Medulla oblongata (tissue), 1 donor: ENCODE measurements around the gene STRIP2.
"Not testable (repeated sequence)": the region's sequence is repeated elsewhere in the genome, so short reads cannot be mapped to it uniquely, and the experiment has no call there.

ENCODE experiments used
- DNase-seq: peaks from one replicate; pipeline ENCODE4 v3.0.0-alpha.2; 2015; ENCODE audit errors: extremely low spot score

Gene STRIP2, protein sequence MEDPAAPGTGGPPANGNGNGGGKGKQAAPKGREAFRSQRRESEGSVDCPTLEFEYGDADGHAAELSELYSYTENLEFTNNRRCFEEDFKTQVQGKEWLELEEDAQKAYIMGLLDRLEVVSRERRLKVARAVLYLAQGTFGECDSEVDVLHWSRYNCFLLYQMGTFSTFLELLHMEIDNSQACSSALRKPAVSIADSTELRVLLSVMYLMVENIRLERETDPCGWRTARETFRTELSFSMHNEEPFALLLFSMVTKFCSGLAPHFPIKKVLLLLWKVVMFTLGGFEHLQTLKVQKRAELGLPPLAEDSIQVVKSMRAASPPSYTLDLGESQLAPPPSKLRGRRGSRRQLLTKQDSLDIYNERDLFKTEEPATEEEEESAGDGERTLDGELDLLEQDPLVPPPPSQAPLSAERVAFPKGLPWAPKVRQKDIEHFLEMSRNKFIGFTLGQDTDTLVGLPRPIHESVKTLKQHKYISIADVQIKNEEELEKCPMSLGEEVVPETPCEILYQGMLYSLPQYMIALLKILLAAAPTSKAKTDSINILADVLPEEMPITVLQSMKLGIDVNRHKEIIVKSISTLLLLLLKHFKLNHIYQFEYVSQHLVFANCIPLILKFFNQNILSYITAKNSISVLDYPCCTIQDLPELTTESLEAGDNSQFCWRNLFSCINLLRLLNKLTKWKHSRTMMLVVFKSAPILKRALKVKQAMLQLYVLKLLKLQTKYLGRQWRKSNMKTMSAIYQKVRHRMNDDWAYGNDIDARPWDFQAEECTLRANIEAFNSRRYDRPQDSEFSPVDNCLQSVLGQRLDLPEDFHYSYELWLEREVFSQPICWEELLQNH

DNA sequence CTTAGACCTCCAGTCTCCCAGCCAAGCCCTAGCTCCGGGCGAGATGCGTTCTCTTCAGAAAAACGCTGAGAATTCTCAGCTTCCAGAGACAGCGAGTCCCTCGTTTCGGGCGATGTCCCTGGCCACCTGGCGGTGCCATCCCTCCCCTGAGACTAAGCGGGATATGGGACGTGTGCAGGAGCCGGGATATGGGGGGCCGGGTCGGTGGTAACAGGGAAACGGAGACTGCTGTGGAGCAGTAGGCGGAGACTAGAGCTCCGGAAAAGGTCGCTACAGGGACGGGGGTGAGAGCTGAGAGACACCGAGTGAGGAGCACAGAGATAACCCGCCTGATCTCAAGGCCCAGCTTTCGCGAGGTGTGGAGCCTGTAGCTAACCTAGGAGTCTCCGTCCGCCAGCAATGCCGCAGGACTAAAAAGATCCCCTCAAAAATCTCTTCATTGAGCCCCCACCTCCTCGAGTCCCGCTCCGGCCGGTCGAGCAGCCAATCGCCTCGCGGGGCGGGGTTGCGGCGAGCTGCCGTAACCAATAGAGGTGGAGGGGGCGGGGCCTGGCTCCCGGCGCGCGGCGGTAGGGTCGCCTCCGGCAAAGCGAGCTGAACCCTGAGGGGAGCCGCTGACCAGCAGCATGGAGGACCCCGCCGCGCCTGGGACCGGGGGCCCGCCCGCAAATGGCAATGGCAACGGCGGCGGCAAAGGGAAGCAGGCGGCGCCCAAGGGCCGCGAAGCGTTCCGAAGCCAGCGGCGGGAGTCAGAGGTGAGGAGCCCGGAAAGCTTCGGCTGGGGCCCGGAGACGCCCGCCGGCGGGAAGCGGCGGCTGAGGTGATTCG, at the start of gene STRIP2:
TSS of gene STRIP2 (plus strand) at position 586 of the 828 bp plus-strand sequence. CDS start at position 627, 41 bp downstream.
- DNase-seq, result peak; percentile 93

DNA sequence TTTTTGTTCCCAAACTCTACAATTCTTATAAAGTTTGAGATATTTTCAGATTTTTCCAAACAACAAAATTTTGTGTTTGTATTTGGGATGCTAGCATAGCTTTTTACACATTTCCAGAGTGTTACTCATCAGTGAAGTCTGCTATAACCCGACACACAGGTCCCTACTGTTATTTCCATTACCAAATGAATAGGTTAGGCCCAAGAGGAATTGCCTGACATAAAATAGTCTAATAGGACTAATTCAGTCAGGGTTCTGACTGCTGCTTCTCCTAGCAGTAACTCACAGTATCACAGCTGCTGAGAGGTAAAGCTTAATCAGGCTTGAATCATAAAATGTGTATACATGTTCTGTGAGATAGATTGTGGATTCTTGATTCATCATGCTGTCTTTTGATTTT, 49.1 kb upstream of the STRIP2 start:
- DNase-seq, result no peak

DNA sequence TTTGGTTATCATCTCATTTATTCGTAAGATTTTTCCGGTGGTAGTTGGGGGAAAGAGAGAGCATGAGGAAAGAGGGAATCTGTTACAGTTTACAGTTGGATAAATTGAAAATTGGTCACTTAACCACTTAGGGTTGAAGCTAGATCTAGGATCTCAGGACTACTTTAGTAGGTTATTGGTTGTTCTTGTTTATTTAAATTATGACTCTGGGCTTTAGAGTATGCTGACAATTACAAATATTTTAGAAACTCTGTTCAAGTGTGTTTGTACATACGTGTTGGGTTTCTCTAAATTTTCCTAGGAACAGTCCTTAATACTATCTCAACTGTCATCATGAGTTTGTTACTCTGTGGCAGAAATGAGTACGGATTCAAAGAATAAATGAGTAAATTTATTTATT, 48.6 kb upstream of the STRIP2 start:
- DNase-seq, result no peak

DNA sequence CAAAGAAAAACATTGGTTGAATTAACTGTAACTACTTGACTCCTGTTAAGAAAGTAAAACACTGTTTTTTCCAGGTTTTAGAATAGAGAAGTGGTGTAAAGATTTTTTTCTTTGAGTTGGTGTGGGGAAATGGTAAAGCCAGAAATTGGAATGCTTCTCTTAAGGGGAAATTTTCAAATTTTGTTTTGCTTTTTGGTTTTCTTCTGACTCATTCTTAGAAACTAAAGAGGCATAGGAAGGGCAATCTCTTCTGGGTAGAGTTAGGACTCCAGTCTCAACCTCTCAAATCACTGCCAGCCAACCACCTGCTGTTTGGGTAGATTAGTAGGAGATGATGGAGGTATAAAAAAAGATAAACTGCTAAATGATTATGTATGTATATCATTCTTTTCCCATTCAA, 47.7 kb upstream of the STRIP2 start:
- DNase-seq, result no peak

DNA sequence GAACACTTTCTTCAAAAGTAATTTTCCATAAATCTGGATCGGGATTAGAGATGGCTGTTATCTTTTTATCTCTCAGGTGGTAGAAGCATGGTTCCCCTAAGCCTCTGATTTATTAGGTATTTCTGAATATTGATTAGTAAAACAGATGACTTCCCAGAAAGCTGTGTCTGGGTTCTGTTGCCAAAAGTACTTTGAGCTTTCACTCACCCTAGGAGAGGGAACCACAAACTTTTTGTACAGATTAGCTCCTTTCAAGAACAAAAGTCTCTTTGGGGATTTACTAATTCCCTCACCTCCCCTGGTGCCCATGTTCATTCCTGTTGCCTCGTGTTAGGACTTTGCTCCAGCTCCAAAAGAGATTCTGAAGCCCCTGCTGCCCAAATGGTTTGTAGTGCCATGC, 46.7 kb upstream of the STRIP2 start:
- DNase-seq, result no peak

DNA sequence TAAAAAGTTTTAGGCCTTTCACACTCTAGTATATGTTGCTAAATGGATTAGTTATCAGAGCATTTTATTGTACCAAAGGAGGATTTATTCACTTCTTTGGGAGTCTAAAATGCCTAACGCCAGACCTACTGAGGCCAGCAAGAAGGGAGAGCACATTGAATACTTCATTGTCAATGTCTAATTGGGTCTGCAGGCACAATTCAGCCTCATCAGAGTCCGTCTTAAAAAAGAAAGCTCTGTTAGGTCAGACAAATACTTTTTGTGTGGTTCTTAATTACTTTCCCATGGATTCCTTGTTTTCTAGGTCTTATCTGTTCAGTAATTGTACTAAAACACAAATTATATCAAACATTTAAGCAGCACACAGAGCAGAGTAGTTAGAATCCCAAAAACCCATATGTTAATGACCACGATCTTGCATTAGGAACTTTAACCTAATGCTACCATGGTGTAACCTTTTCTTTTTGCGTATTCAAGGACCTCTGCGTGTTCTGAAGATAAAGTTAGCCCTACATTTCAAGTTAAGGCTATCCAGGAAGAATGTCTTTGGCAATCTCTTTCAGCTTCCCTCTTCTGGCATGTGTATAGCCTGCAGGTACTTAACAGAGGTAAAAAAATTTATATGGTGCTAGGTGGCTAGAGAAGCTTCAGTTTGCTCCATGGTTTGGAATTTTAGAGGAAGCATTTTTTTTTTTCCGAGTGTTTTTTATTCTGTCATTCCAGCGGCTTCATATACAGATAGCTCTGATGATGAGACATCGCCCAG, 45.7 kb upstream of the STRIP2 start:
- DNase-seq, result peak; percentile 49

DNA sequence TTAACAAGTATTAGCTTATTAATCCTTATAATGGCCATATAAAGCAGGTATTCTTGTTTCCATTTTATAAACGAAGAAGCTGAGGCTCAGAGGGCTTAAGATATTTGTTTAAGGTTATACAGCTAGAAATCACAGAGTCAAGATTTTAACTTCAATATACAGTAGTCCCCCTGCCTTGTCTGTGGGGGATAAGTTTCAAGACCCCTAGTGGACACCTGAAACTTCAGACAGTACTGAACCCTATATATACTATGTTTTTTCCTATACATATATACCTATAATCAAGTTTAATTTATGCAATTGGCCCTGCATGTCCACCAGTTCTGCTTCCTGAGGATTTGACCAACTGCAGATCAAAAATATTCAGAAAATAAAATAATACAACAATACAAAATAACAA, 44.4 kb upstream of the STRIP2 start:
- no peak for DNase-seq

DNA sequence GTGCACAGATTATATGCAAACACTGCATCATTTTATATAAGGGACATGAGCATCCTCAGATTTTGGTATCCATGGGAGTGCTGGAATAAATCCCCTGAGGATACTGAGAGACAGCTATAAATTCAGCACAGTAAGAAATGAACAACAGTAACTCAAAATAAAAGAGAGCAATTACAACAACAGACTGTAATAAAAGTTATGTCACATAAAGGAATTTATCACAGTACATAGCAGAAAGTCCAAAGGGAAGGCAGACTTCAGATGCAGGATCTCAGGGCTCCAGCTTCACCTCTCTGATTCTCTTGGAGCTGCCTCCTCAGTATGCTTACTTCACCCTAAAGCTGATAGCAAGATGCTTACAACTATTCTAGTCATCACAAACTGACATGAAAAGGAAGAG, 43.9 kb upstream of the STRIP2 start:
- DNase-seq, result no peak

DNA sequence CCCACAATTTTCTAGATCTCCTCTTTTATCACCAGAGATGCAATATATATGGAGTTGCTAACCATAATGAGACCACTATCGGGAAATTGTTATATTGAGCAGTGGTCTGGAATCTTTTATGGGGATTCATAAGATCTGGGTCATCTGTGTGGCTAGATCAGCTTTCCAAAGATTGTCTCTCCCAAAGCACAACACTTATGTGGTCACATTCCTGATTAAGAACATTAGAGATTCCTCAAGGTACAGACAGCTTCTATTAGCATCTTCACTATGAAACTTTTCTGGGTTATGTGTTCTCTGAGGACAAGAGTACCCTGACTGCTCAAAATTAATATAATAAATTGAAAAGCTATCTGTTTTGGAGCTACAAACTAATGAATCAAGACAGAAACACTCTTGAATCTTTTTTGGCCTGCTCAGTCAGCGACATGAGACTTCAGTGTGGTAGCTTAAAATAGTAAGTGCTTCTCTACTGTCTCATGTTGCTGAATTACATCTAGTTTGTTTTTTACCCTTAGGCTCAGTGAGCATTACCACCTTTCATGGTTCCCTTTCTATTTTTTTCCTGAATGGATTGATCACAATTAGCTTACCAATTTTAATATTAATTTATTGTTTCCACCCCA, 42.6 kb upstream of the STRIP2 start:
- DNase-seq, result peak; percentile 28

DNA sequence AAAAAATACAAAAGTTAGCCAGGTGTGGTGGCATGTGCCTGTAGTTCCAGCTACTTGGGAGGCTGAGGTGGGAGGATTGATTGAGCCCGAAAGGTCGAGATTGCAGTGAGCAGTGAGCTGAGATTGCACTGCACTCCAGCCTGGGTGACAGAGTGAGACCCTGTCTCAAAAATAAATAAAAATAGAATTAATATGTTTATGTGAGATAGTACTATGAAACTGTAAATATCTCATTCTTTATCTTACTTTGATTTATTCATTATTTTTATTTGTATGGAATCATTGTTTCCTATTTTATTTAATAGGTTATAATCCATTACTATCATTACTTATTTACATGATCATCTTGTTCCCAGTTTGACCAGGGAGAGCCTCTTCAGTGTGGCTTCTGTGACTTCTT, 41.0 kb upstream of the STRIP2 start:
- DNase-seq, result no peak

DNA sequence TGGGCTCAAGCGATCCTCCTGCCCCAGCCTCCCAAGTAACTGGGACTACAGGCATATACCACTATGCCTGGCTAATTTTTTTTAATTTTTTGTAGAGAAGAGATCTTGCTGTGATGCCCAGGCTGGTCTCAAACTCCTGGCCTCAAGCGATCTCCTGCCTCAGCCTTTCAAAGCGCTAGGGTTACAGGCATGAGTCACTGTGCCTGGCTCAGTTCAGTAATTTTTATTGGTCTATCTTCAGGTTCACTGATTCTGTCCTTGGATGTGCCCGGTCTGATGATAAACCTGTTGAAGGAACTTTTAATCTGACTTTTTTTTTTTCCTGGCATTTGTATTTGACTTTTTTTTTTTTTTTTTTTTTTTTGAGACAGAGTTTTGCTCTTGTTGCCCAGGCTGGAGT, 40.1 kb upstream of the STRIP2 start:
- no peak for DNase-seq

DNA sequence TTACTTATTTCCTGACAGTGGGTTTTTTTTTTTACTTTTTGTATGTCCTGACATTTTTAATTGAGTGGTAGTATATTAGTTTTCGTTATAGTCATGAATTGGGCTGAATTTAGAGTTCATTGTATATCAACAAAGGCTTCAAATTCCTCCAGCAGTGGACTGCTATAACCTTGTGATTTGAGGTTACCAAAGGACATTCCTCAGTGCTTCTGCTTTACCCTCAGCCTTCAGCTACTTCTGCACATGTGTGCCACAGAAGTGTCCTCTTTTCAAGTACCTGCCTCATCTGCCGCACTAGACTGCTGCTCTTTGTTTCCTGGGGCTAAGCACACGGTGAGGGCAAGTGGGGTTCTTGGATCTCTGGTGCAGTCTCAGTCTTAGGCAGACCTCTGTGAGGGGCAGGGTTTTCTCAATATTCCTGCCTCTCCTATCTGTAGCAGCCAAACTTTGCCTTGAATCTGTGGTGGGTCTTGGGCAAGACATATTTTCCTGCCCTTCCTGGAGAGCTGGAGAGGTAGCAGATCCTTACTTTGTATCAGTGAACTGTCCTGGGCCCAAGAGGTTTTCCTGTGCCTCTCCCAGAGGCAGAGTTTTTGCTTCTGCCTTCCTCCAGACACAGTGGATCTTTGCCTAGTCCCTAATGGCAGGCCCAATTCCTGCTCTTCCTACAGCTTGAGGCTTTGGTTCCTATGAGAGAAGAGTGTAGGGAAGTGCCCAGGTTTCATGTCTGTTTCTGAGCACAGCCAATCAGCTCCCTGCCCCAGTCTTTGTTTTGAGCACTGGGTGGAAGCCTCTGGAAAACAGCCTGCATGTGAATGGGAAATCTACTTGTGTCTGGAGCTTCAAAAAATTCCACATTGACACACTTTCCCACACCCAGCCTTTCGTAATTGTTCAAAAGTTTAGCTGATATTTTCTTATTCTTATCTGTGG, 39.0 kb upstream of the STRIP2 start:
- no peak for DNase-seq

DNA sequence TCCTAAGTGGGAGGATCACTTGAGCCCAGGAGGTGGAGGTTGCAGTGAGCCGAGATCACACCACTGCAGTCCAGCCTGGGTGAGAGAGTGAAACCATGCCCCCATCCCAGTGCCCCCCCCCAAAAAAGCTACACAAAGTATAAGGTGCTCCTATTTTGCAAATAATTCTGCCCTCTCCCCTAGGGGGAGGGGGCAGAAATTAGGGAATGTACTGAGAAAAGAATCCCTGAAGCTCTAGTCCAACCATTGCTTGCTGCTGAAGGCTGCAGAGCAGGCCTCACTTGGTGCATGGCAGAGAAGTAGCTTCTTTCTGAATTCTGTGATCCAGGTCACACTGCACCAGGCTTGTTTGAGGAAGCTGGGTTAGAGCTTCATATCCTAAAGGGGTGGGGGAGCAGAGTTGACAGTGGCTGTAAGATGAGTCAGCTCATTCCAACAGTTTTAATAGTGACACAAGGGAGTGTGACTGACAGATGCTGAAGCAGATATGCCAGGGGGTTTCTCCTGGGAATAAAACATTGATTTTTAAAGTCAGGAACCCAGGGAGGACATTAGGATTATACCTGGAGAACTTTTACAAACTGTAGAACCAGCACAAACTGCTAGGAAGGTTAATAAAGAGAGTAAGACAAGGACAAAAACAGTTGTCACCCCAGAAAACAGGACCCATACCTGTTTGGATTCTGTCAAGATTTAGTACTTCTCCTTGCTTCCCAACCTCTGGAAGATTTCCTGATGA, 32.8 kb upstream of the STRIP2 start:
- no peak for DNase-seq

DNA sequence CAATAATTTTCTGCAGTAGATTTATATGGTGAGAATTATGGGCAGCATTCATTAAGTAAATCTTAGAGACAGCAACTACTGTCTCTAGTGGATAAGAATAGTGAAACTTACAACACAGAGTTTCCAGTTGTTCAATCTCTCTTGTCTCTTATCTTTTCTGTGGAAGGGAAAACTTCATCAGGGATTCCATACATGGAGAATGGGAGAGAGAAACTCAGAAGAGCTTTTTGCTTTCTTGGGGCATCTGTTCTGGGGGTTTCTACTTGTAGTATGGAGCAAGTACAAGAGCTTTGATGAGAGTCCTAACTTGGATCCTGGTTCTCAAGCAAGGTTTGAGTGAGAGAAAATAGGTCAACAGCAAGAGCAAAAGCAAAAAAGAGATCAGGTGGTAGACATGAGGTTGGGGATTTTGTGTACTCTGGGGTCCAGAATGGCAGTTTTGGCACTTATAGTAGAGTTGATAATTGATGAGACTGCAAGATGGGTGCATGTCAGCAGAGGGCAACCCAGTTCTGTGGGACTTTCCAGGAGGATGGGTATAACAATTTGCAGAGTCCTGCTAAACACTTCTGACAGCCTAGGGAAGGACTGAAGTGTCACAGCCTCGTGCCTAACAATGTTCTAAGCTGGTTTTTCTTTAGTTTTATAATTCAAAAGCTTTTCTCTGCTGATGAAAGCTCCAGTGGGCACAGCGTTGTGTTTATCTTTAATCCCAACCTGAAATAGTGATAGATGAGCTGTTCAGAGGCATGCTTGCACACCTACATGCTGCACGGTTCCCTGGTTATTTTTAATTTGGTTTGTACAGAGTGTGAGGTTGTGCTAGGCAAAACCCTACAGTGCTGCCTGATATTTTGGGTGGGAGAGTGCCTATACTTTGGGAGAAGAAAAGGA, 32.0 kb upstream of the STRIP2 start:
- no peak for DNase-seq

DNA sequence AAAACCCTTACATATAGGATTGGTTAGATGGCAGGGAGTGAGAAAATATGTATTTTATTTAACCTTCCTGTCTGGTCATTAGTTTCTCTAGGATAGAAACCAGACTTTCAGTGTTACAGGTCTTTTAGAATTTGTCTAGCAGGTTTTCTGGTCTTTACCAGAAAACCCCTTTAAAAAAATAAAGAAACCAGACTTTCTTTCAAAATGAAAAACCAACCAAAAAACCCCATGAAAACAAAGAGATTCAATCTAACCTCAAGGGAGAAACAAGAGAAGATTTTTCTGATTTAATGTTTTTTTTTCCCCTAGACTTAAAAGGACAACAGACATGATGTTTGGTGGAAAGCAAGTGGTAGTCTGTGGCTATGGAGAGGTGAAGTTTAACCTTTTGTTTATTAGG, 28.7 kb upstream of the STRIP2 start:
- DNase-seq, result no peak

DNA sequence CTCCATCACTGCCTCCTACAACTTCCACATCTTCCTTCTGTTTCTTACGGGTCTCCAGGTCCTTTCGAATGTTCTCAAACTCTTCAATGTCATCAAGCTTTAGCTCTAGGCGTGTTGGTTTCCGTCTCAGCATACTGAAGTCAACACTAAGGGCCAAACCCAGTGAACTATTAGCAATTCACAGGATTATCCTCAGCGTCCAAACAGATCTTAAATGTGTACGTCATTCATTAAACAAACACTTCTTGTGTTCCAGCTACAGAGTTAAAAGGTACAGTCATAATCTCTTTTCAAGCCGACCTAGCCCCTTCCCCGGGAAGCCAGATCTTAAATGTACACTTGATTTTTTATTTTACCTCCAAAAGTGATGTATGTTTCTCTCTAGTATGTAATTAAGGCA, 24.0 kb upstream of the STRIP2 start:
- DNase-seq, result not testable (repeated sequence)

DNA sequence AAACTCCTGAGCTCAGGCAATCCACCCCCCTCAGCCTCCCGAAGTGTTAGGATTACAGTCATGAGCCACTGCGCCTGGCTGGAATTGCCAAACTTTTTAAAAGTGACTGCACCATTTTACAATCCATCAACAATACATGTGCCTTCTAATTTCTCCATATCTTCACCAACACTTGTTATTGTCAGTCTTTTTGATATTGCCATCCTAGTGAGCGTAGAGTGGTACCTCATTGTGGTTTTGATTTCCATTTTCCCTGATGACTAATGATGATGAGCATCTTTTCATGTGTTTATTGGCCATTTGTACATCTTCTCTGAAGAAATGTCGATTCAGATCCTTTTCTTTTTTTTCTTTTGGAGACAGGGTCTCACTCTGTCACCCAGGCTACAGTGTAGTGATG, 21.7 kb upstream of the STRIP2 start:
- no peak for DNase-seq

DNA sequence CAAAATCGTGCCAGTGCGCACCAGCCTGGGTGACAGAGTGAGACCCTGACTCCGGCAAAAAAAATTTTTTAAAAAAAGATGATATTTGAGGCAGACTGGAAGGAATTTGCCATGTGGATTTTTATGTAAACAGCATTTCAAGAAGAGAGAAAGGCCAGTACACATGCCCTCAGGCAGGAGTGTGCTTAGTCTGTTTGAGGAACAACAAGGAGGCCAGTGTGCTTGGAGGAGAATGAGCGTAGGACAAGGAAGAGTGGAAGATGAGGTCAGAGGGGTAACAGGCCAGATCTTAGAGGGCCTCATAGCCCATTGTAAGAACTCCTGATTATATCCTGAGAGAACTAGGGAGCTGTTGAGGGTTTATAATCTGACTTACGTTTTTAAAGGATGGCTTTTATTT, 17.2 kb upstream of the STRIP2 start:
- DNase-seq, result no peak
